SK-N-DZ (cell line): ENCODE data around the gene RCSD1.

Experiments used
- DNase-seq: peaks from one replicate; pipeline ENCODE4 v3.0.0-alpha.2; 2015; ENCODE audit warnings: low spot score

RCSD1 gene

GRCh38 chr1:167641786-167642500, 11.9 kb downstream of the RCSD1 start:
- no peak for DNase-seq

DNA sequence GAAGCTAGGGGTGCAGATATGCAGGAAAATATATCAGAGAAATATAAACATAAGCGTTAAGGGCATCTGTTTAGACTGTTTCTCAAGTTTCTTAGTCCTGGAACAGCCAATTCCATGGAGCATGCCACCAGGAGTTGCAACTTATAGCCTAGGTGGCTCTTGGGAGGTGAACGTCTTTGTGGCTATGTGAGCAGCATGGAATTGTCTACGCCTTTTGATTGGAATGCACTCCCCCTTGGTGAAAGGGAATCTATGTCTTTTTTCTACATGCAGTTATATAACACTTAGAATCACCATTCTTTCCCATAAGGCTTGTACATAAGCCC, 12.4 kb downstream of the RCSD1 start:
- DNase-seq, result no peak

DNA sequence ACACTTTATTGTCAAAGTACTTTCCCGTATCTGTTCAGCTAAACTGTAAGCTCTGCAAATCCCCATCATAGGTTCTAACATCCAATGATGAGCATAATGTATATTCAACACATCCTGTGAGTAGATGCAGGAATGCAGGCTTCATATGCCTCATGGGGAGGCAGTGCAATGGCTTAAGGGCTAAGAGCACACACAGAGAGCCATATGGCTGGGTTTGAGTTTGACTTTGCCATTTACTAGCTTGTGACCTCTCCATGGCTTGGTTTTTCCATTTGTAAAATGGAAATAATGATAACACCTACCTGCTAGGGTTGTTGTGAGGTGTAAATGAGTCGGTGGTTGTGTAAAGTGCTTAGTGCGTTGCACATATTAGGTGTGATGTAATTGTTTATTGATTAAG, 13.4 kb downstream of the RCSD1 start:
- DNase-seq, result no peak

DNA sequence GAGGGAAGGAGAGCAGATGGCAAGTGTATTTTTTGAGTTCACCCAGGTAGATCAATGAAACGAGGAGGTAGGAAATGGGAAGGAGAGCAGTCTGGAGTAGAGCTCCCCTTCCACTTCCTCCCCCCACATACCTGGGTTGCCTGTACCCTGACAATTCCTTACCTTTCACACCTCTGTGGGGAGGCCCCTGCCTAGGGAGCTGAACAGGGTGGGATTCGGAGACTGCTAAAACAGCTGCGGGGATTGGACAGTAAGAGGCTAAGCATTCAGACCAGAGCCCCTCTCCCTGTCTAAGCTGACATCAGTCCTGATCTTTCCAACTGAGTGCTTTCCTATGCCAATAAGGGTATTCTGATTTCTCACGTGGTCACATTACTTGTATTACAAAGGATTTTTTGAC, 14.5 kb downstream of the RCSD1 start:
- no peak for DNase-seq

DNA sequence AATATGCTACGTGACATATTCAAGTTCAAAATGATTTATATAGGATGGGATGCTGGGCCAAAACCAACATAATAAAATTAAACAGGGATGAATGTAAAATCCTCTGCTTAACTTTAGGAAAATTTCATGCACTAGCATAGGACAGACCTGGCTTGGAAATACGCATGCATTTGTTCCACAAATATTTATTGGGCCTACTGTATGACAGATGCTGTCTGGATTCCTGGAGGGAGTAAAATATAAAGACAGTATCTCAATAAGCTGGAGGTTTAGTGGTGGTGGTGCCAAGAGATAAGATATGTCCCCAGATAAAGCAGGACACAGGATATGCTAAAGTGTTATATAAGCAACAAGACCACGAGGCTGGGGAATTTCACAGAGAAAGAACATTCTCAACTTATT, 15.1 kb downstream of the RCSD1 start:
- DNase-seq, result no peak

DNA sequence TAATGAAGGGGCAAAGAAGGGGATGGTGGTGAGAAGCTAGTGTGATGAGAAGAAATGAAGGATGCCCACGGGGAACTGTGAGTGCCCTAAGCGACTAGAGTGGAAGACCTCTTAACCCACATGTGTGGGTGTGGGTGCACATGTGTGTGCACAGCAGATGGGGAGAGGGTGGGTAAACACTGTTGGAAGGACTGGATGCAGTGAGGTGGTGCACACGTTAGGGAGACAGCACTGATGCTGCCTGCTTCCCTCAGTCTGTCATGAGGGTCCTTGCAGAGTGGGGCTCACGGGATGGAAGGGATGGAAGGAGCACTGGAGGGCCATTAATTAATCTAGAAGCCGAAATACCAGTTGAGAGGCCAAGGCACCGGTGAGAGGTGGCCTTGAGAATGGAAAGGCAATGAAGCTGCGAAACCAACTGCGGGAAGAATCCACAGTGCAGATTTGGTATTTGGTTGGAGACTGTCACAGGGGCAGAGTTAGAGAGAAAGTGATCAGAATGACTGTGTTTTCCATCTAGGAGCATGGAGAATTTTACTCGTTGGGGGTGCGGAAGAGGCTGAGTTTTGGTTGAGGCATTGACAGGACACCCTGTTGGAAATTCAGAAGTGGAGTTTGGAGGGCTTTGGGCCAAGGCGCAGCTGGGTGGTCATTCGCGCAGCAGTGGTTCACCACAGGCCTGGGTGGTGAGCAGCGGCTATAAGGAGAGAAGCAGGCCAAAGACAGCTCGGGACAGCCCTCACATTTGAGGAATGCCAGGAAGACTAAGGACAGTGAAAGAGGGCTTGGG, 15.8 kb downstream of the RCSD1 start:
- DNase-seq, result no peak

GRCh38 chr1:167648252-167648849, 18.3 kb downstream of the RCSD1 start:
- DNase-seq, result no peak

GRCh38 chr1:167648978-167649744, 19.1 kb downstream of the RCSD1 start:
- no peak for DNase-seq

DNA sequence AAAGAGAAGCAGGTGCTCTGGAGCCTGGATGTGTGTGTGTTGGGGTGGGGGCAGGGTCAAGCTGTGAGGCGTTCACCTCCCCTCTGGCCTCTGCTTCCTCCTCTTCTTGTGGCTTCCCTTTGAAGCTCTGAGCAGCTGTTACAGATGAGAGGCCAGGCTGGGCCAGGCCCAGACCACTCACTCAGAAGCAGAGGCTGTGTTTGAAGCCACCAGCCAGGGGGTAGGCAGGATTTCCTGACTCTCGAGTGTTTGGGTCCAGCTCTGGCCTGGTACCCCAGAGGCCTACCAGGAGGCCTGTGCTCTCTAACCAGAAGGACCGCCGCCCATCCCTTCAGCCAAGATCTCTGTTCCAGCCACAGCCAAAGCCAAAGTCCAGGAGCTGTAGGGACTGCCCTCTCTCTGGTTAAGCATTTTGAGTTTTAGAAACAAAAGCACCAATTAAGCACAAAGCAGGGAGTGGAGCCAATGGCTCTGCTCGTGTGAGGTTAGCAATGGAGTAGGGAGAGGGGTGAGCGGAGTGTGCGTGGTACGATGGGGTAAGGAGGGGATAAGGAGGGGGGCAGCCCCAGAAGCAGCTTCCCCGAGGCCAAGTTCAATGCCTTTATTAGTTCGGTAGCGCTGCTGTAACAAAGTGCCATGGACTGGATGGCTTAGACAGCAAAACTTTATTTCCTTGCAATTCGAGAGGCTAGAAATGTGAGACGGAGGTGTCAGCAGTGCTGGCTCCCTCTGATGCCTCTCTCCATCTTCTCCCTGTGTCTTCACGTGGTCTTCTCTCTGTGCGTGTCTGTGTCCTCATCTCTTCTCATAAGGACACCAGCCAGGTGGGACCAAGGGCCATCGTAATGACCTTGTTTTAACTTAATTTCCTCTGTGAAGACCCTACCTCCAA, 20.5 kb downstream of the RCSD1 start:
- no peak for DNase-seq

DNA sequence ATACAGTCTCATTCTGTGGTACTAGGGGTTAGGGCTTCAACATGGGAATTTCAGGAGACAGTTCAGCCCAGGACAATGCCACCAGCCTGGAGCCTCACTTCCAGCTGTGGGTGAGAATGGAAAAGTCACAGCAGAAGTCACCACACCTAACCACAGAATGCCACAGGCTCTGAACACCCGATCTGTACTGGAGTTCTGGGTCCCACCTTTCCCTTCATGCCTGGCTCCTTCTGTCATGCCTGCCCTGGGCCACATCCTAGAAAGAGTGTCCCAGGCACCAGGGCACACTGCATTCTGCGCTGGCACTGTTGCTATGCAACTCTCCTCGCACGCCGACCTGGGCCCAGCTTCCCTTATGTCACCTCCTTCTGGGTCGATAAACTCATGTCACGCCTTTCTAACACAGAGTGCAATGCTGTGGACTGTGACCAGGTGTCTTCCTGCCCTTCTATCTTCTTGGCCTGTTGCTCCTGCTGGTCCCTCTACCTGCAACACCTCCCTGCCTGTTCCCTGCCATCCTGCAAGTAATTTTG, 21.2 kb downstream of the RCSD1 start:
- no peak for DNase-seq

- no peak for DNase-seq
Measured at GRCh38 chr1:167654975-167655575, 25.0 kb downstream of the RCSD1 start.

GRCh38 chr1:167656657-167657056, 26.6 kb downstream of the RCSD1 start:
- no peak for DNase-seq

GRCh38 chr1:167658574-167659328, 28.7 kb downstream of the RCSD1 start:
- peak; percentile 16 for DNase-seq

DNA sequence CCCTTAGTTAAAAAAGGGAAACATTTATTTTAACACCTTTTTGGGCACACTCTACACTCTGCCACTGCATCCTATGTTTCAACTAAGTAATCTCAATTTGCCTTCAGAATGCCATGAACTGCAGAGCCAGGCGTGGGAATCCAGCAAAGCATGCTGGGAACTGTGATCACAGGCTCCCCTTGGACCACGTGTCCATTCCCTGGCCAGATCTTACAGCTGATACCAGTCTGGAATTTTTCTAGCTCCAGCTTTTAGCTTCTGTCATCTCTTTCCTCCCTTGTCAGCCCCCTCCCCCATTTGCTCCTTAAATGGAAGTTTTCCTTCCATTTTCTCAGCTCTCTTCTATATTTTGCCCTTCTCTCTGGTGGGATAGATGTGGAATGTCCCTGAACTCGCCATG, 29.4 kb downstream of the RCSD1 start:
- DNase-seq, result peak; percentile 64

GRCh38 chr1:167659881-167660280, 29.8 kb downstream of the RCSD1 start:
- DNase-seq, result no peak

GRCh38 chr1:167661527-167662426, 31.7 kb downstream of the RCSD1 start:
- no peak for DNase-seq

DNA sequence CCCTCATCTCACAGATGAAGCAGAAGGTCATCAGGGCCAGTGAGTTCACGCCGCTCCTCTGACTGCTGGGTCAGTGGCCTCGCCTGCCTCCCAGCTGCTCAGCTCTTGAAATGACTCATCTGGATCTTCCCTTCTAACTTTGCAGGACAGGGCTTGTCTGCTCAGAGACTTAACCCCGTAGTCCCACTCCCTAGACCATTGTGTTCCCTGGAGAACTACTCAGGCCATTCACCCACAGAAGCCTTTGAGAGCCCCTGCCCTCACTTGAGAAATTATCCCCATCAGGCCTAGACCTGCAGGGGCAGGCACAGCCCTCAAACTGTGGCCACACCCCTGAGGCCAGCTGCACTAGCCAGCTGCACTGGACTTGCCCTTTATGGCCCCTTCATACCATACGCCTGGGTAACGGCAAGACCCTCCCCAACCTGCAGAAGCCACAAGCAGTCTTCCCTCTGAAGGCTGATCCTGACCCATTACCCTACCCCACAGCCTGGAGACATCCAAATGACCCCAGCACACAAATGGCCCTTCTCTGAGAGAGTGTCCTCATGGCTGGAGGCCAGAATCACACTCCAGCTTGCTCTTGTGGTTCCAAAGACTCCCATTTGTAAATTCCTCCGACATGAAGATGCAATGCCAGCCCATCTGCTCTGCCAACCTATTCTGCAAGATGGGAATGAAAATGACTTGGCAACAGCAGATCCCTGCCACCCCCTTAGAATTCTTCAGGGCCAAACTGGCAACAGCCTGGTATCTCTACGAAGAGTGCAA, 33.2 kb downstream of the RCSD1 start:
- no peak for DNase-seq

DNA sequence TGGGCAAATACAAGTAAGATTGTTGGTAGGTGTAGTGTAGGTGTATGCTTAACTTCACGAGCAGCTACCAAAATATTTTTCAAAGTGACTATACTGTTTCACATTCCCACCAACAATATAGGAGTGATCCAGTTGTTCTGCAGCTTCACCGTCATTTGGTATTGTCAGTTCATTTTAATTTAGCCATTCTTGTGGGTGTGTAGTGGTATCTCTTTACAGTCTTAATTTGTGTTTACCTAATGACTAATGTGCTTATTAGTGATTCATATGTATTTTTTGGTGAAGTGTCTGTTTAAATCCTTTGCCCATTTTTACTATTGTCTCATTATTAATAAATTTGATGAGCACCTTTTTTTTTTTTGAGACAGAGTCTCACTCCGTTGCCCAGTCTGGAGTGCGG, 35.4 kb downstream of the RCSD1 start:
- DNase-seq, result no peak
